ENCODE data around the gene DNAH2.
"Not testable (repeated sequence)": the region's sequence is repeated elsewhere in the genome, so short reads cannot be mapped to it uniquely, and the experiment has no call there.

DNAH2 gene

DNA sequence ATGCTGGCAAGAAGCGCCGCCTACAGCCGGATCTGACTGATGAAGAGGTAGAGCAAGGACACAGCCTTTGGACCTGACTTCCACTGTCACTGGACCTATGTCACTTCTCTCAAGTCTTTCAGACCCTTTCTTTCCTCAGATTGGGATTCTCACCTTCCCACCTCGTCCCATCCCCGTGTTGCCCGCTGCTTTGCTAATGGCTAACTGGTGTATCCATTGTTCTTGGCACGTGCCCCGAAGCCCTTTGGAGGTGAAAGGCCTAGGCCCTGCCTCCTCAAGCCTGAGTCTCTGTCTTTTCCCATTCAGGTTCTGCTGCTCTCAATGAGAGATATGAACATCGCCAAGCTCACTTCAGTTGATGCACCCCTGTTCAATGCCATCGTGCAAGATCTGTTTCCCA lies 63.2 kb downstream of the DNAH2 start:
- no peak for DNase-seq

DNA sequence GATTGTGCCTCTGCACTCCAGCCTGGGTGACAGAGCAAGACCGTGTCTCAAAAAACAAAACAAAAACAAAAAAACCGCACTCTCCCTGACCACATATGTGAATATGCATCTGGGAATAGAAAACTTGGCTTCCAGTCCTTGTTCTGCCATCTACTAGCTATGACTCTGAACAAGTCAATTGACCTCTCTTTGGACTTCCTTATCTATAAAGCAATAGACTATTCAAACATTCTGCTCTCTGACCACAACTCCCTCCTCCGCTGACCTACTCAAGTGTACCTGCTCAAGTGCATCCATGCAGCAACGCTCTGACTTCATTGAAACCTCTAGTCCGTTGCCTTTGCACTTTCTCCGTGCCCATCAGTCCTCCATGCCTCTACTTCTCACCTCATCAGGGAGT lies 63.9 kb downstream of the DNAH2 start:
- no peak for DNase-seq

DNA sequence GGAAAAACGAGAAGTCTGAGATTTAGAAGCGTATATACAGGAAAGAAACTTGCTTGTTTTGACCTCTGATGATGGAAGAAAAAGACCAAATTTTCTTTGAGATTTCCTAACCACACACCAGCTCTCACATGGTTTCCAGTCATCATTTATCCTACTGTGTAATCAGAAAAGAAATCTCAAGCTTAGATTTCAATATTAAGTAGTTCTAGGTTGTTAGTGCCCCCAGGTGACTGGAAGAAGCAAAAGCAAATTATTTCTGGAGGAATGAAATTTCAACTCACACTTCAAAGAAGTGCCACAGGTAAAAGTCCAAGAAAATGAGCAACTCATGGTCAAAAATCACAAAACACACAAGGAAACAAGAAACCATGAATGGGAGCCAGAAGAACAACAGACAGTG lies 64.7 kb downstream of the DNAH2 start:
- DNase-seq = no peak

DNA sequence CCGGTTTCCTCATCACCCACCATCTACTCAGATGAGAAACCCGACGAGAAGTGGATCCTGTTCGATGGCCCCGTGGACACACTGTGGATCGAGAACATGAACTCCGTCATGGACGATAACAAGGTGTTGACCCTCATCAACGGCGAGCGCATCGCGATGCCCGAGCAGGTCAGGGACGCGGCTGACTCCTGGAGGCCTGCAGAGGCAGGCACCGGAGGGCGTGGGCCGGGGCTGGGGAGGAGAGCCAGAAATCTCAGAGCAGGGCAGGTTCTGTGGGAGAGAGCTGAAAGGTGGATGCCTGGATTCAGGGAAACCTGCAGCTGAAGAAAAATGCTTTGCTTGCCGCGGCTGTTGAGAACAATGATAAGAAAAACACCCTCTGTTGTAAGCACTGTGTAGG lies 69.3 kb downstream of the DNAH2 start:
- no peak for DNase-seq

DNA sequence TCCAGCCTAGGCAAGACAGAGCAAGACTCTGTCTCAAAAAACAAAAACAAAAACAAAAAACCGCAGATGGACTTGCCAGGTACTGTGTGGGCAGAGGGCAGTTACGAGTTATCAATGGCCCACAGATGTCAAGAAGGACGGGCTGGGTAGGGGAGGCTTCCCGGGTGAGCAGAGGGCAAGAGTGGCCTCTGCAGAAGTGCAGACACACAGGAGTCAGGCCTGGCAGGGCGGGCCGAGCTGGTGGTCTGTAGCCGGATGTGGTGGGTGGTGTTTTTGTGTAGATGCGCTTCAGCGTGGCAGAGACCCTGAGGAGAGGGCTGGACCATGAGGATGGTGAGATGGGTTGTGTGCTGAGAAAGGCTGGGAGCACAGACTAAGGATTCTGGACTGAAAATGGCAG lies 71.6 kb downstream of the DNAH2 start:
- DNase-seq = no peak

DNA sequence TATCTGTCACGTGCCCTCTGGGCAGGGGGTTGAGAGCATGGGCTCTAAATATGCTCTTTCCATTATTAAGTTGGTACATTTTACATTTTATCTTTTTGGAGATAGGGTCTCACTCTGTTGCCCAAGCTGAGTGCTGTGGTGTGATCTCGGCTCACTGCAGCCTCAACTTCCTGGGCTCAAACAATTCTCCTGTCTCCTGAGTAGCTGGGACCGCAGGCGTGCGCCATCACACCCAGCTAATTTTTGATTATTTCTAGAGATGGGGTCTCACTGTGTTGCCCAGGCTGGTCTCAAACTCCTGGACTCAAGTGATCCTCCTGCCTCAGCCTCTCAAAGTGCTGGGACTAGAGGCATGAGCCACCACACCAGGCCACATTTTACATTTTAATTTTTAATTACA lies 72.6 kb downstream of the DNAH2 start:
- no peak for DNase-seq

DNA sequence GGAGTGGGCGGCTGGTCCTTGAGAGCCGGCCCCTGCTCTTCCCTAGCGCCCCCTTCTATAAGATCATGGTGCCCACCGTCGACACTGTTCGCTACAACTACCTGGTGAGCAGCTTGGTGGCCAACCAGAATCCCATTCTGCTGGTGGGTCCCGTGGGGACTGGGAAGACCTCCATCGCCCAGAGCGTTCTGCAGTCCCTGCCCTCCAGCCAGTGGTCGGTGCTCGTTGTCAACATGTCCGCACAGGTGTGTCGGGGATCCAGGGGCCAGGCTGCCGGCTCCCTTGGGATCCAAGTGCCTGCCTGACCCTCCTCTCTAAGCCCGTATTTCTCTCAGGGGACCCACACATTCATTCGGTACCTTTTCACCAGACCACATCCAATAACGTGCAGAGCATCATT lies 75.1 kb downstream of the DNAH2 start:
- no peak for DNase-seq

DNA sequence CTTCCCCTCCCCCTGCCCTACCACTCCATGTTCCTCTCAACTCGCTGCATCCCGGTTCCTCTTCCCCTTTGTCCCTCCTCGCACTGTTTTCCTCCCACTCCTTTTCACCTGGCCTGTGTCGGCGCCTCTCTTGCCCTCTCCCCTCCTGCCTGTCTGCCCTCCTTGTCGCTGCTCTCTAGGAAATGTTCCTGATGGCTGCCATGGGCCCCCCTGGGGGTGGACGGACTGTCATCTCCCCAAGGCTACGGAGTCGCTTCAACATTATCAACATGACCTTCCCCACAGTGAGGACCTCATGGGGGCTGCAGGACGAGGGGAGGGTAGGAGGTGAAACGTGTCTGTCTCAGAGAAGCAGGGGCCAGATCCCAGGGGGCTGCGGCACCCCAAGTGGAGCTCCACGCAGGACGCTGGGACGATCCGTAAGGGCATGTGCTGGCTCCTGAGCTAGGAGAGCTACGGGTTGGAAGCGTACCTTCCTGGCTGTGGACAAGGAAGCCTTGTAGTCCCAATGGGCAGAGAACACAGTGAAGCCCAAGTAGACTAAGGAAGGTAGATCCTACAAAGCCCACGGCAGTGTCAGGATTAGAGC lies 76.6 kb downstream of the DNAH2 start:
- DNase-seq = no peak

DNA sequence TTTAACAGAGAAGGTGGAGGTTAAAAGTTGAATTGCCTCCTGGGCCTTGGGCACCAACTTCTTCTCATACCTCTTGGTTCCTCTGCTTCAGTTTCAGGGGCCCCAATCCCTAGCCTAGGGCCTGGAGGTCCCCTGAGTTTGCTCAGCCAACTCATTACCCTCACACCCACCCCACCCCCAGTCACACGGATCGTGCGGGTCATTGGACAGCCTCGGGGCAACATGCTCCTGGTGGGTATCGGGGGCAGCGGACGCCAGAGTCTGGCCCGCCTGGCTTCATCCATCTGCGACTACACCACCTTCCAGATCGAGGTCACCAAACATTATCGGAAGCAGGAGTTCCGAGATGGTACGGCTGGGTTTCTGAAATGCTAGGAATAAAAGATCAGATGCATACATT lies 80.4 kb downstream of the DNAH2 start:
- DNase-seq = no peak

DNA sequence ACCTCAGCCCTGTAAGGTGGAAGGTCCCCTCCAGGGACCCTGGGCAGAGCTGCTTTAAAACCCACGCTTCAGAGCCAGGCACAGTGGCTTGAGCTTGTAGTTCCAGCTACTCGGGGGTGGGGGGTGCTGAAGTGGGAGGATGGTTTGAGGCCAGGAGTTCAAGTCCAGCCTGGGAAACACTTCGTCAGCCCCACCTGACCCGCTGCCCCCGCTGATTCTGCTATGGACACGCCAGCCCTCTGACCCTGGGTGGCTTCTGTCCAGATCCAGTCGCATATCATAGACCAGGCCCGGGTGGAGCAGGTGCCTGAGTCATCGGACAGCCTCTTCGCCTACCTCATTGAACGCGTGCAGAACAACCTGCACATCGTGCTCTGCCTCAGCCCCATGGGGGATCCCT lies 81.3 kb downstream of the DNAH2 start:
- no peak for DNase-seq

DNA sequence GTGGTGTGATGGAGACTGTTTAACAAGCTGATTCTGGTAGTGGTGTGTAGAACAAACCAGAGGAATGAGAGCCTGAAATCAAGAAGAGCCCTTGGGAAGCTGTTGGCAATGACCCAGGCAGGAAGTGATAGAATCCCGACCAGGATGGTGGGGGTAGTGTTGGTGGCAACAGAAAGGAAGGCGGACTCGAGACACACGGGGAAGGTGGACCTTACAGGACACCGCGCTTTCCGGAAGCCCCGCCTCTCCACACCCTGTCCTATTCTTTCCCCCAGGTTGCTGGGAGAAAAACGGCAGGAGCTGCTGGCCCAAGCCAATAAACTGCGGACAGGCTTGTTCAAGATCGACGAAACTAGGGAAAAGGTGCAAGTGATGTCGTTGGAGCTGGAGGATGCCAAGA lies 86.4 kb downstream of the DNAH2 start:
- no peak for DNase-seq

DNA sequence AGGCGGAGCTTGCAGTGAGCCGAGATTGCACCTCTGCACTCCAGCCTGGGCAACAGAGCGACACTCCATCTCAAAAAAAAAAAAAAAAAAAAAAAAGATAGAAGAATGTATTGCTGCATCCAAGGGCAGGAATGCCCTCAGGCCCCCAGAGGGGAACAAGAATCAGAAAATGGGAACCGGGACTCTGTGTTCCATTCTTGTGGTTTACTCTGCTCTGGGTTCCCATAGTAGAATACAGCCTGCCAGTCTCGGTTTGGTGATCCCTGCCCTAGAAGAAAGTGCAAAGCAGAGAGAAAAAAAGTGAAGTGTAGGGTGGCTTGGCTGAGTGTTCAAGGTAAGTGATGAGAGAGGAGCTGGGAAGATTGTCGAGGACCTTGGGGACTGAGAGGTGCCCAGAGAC lies 89.0 kb downstream of the DNAH2 start:
- no peak for DNase-seq

DNA sequence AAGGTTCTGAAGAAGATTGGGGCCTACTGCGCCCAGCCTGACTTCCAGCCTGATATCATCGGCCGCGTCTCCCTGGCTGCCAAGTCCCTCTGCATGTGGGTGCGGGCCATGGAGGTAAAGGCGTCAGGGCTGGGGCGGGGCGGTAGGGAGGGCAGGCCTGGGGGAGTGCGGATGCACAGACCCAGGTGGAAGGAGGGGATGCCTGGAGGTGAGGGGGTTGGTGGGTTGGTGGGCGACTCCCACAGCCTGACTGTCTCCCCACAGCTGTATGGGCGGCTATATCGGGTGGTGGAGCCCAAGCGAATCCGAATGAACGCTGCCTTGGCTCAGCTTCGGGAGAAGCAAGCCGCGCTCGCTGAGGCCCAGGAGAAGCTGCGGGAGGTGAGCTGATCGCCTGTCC lies 89.7 kb downstream of the DNAH2 start:
- no peak for DNase-seq

DNA sequence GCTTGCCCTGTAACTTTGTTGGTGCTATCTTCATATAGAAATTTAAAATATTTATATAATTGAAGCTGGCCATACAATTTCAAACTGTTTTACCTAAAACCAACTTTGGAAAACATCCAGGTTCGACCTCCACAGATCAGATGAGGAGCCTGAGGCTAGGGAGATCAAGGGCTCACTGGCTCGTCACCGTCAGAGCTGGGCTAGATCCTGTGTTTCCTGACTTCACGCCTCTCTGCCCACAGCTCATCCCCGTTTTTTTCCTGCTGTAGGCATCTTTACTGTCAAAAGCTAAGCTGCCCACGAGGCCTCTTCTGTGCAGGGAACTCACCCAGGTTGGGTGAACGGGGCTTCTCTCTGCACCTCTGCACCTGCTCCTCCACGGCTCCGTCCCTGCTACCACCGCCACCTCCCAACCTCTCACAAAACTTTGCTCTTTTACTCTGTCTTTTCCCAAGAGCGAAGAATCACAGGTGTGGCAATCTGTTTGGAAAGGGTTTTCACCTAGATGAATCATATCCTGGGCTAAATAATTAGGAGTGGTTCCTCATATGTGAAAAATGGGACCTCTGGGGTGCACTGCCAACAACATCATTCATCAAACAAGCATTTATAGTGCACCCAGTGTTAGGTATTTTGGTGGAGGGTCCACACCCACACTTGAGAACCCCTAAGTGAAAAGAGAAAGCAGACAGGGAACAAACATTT lies 91.7 kb downstream of the DNAH2 start:
- no peak for DNase-seq

DNA sequence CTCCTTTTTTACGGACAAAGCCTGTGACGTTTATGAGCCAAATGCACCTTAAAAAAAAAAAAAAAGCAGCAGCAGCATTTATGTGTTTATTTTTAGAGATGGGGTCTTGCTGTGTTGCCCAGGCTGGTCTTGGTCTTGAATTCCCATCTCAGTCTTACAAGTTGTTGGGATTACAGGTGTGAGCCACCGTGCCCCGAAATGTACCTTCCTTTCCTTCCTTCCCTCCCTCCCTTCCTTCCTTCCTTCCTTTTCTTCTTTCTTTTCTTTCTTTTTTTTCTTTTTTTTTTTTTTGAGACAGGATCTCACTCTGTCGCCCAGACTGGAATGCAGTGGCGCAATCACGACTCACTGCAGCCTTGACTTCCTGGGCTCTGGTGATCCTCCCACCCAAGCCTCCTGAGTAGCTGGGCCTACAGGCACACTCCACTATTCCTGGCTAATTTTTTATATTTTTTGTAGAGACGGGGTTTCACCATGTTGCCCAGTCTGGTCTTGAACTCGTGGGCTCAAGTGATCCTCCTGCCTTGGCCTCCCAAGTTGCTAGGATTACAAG lies 92.3 kb downstream of the DNAH2 start:
- DNase-seq = not testable (repeated sequence)

DNA sequence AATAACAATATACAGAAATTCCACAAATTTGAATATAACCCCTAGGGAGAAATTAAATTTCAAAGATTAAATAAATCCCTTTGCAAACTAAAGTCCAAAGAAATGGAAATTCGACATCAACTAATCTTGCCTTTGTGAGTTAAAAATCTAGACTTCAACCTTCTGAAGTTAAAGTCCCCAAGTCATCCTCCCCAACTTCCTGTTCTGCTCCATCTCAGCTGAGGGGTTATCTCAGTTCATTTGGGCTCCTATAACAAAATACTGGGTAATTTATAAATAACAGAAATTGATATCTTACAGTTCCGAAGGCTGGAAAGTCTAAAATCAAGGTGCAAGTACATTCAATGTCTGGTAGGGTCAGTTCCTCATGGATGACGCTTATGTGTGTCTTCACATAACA lies 93.7 kb downstream of the DNAH2 start:
- DNase-seq = no peak

DNA sequence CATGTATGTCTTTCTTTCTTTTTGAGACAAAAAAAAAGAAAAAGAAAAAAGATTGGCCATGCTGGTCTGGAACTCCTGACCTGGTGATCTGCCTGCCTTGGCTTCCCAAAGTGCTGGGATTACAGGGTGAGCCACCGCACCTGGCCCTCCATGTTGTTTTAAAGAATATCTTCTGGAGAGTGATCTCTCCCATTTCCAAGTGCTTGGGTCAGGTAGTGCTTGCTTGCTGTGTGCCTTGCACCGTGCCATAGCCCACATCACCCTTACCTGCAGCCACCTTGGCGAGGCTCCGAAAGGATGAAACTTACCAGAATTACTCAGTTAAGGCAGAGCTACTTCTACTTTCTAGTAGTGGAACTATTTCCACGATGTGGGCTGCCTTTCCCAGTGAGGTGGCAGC lies 97.4 kb downstream of the DNAH2 start:
- DNase-seq = no peak

DNA sequence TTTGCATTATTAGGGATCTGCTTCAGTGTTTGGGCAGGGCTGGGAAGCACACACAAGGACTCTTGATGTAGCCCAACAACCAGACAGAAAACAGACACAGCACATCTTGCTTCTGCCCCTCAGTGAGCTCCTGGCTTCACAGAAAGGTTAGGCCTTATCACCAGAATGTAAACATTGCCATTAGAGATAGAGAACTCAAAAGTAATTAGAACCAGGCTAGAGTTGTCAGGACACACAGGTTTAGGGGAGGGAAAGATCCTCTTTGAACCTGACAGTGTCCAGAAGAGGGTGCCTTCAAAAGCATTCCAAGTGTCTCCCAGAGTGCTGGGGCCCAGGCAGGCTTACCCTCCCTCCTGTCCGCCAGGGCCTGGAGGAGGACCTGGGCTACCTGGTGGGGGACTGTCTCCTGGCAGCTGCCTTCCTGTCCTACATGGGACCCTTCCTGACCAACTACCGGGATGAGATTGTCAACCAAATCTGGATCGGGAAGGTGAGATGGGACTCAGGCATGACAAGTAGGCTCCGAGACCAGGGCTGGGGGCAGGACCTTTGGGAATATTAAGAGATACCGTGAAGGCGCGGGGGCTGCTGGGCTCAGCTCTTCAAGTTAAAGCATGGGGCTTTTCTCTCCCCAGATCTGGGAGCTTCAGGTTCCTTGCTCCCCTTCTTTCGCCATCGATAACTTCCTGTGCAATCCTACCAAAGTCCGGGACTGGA lies 99.5 kb downstream of the DNAH2 start:
- DNase-seq = no peak

DNA sequence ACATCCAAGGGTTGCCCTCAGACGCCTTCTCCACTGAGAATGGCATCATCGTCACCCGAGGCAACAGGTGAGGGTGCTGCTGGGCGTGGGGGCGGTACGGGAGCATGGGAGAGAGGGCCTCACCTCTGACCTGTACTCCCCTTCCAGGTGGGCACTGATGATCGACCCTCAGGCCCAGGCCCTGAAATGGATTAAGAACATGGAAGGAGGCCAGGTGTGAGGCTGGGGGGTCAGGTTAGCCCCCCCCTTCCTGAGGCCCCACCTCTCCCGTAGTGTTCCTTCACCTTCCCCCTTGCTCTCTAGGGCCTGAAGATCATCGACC lies 100.1 kb downstream of the DNAH2 start:
- no peak for DNase-seq

DNA sequence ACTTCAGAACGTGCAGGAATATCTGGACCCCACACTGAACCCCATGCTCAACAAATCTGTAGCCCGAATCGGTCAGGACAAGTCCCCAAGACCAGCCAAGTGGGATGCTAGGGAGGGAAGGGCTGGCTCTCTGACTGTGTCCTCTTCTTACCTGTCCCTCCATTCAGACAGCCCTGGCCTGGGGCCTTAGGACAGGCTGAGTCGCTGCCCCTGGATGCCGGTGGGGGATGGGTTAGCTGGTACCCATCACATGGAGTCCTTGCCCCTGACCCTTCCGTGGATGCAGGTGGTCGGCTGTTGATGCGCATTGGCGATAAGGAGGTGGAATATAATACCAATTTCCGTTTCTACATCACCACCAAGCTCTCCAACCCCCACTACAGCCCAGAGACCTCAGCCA lies 100.5 kb downstream of the DNAH2 start:
- DNase-seq = no peak

DNA sequence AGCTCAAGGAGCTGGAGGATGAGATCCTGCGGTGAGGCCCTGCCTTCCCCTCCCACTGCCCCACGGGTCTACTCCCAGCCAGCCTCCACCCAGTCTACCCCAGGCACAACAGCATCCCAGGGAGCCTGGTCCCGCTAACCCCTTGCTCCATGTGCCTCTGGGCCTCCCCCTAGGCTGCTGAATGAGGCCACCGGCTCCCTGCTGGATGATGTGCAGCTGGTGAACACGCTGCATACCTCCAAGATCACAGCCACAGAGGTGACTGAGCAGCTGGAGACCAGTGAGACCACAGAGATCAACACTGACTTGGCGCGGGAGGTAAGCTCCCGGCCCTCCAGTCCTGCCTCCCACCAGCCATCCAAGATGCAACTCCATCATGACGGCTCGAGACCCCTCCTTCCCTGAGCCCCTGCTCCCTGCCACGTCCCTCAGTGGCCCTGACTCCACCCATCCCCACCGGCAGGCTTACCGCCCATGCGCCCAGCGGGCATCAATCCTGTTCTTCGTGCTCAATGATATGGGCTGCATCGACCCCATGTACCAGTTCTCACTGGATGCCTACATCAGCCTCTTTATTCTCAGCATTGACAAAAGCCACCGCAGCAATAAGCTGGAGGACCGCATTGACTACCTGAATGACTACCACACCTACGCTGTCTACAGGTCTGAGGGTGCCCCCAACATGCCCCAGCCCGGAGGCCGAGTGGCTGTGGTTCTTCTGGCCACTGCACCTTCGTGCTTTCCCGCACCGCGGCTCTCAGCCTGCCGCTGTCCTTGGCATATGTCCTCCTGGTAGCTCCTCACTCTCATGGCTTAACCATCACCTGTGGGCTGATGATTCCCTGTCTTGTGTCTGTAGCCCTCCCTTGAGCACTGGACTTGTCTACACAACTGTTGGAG lies 101.5 kb downstream of the DNAH2 start:
- no peak for DNase-seq

DNA sequence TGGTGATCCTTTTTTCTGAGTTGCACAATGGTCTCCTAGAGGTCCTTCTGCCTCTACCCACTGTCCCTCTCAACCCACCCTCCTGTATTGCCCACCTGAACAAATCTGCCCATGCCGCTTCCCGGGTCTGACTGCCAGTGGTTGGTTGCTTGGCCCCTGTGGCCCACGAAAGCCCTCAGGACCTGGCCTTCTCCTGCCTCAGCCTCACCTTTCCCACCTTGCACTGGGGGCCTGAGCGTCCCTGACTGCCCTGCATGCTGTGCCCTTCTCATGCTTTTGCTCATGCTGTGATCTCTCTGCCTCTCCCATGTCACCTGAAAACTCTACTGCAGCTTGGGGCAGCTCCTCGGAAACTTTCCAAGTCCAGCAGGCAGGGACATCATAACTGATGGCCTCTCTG lies 102.7 kb downstream of the DNAH2 start:
- no peak for DNase-seq

DNA sequence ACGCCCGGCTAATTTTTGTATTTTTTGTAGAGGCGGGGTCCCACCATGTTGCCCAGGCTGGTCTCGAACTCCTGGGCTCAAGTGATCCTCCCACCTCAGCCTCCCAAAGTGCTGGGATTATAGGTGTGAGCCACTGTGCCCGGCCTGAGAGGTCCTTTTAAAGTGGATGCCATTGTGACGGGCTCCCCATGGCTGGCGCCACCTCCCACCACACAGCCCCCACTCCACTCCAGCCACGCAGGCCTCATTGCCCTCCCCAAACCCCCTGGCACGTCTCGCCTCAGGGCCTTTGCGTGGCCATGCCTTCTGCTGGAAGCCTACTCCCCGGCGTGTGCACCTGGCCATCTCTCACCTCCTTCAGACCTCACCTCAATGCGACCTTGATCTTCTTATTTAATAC lies 104.6 kb downstream of the DNAH2 start:
- no peak for DNase-seq

Measured in right hindlimb (tissue), 1 donor.